Choroid plexus epithelial cell (primary cell): ENCODE measurements around the gene DLGAP3.

Experiments used
- DNase-seq: peaks from one replicate; pipeline ENCODE4 v3.0.0-alpha.2; 2010; ENCODE audit warnings: low read depth
- H3K4me3 ChIP-seq: 2 replicates; pipeline ENCODE4 v1.5.1; 2011; ENCODE audit warnings: low read depth, mild to moderate bottlenecking, control low read depth, low read length, moderate library complexity
- CTCF ChIP-seq: conservative IDR thresholded peaks from 2 replicates; pipeline ENCODE4 v1.5.1; 2011; ENCODE audit warnings: low read depth, mild to moderate bottlenecking, control low read depth, inconsistent platforms, low read length, moderate library complexity

DLGAP3 gene

GRCh38 chr1:34929497-34929852, at the start of gene DLGAP3:
Gene DLGAP3 (minus strand): TSS chr1:34929650. CDS start chr1:34905383, 24,267 bp downstream.
- H3K4me3 ChIP-seq = no peak within 1 kb of the TSS
- no peak for DNase-seq
- no peak for TF ChIP-seq CTCF

- no peak for DNase-seq
- no peak for TF ChIP-seq CTCF
- no peak overlapping the region for H3K4me3 ChIP-seq
Measured at GRCh38 chr1:34978921-34979320, 49.5 kb upstream of the DLGAP3 start.

GRCh38 chr1:34977858-34978257, 48.4 kb upstream of the DLGAP3 start:
- TF ChIP-seq CTCF = no peak
- H3K4me3 ChIP-seq = no peak overlapping the region
- peak; percentile 16 for DNase-seq

- no peak for DNase-seq
- H3K4me3 ChIP-seq = no peak overlapping the region
- no peak for TF ChIP-seq CTCF
Measured at GRCh38 chr1:34977210-34977471, 47.7 kb upstream of the DLGAP3 start.

GRCh38 chr1:34976384-34977209, 47.1 kb upstream of the DLGAP3 start:
- DNase-seq = no peak
- no peak overlapping the region for H3K4me3 ChIP-seq
- TF ChIP-seq CTCF = no peak

- TF ChIP-seq CTCF = no peak
- DNase-seq = no peak
- no peak overlapping the region for H3K4me3 ChIP-seq
Measured at GRCh38 chr1:34975771-34976170, 46.3 kb upstream of the DLGAP3 start.

GRCh38 chr1:34975338-34975737, 45.9 kb upstream of the DLGAP3 start:
- TF ChIP-seq CTCF = no peak
- no peak for DNase-seq
- H3K4me3 ChIP-seq = no peak overlapping the region
